Chondrocyte (in vitro differentiated cells): ENCODE measurements around the gene ADD3. TPM values are rescaled to one million over a fixed set of nuclear protein-coding genes. Genes with fewer than 3 reads are reported as not detected.
A peak's percentile ranks its signal among the peaks of the same experiment; 100 is the strongest.

Experiments
- DNase-seq: peaks from one replicate; pipeline ENCODE4 v3.0.0; 2021; ENCODE audit warnings: mixed read lengths, low spot score
- H3K27ac Mint-ChIP-seq: one replicate; pipeline ENCODE4 v1.8.0; 2021; ENCODE audit warnings: mild to moderate bottlenecking, moderate library complexity, mixed read lengths; ENCODE audit not compliant: unreplicated experiment
- H3K27me3 Mint-ChIP-seq: 2 replicates; pipeline ENCODE4 v1.8.0; 2021; ENCODE audit warnings: low read depth, mixed read lengths
- H3K36me3 Mint-ChIP-seq: 2 replicates; pipeline ENCODE4 v1.8.0; 2021; ENCODE audit warnings: low read depth, mixed read lengths
- H3K4me1 Mint-ChIP-seq: 2 replicates; pipeline ENCODE4 v1.8.0; 2021; ENCODE audit warnings: low read depth, mild to moderate bottlenecking, mixed read lengths
- H3K4me3 Mint-ChIP-seq: one replicate; pipeline ENCODE4 v1.8.0; 2021; ENCODE audit warnings: mild to moderate bottlenecking, moderate library complexity, mixed read lengths; ENCODE audit not compliant: unreplicated experiment
- H3K9me3 Mint-ChIP-seq: 2 replicates; pipeline ENCODE4 v1.8.0; 2021; ENCODE audit warnings: low read depth, mixed read lengths
- CTCF ChIP-seq: fragments of 200-600 bp; sonication (generic); IDR thresholded peaks from 2 replicates; pipeline ENCODE4 v1.5.0; 2021; ENCODE audit warnings: antibody characterized with exemption, mild to moderate bottlenecking, moderate library complexity
- long read RNA-seq: library from polyadenylated mRNA; stranded (forward); transcript quantifications from one replicate; pipeline ENCODE4 v2.0.0, GENCODE V29; 2021
- total RNA-seq: library from RNA; stranded (reverse); gene quantifications from 3 replicates; pipeline ENCODE4 v1.2.1, GENCODE V29; 2021

The ADD3 gene
- total RNA-seq, result 75.1 to 135 TPM (median 80.8 TPM) in 3 replicates
- long read RNA-seq, full-length matches to known transcripts, result 87 of 108 reads
- long read RNA-seq, partial matches to known transcripts, result 4 of 108 reads
- long read RNA-seq, other reads (novel, unspliced or antisense), result 17 of 108 reads

- DNase-seq, result peak; percentile 99
- H3K36me3 Mint-ChIP-seq, result no peaks in the 10 kb centered on the region
- no peak within 1 kb of the TSS for H3K4me3 Mint-ChIP-seq
- H3K27me3 Mint-ChIP-seq, result no peaks in the 10 kb centered on the region
- no peaks in the 10 kb centered on the region for H3K9me3 Mint-ChIP-seq
- TF ChIP-seq CTCF, result no peak
- peak within 1 kb of the TSS; percentile 88 for H3K27ac Mint-ChIP-seq
- H3K4me1 Mint-ChIP-seq, result peaks cover 50% of the 10 kb centered on the region
Measured at GRCh38 chr10:110007701-110008517, at the start of gene ADD3. Gene ADD3 (plus strand): TSS chr10:110007984. CDS start chr10:110100654, 92,670 bp downstream.

- no peak overlapping the region for H3K4me3 Mint-ChIP-seq
- H3K4me1 Mint-ChIP-seq, result peaks cover 36% of the 10 kb centered on the region
- no peak for TF ChIP-seq CTCF
- no peaks in the 10 kb centered on the region for H3K36me3 Mint-ChIP-seq
- no peak for DNase-seq
- no peaks in the 10 kb centered on the region for H3K27me3 Mint-ChIP-seq
- no peaks in the 10 kb centered on the region for H3K9me3 Mint-ChIP-seq
- no peak overlapping the region for H3K27ac Mint-ChIP-seq
Measured at GRCh38 chr10:109958059-109958458, 49.7 kb upstream of the ADD3 start.

GRCh38 chr10:109959259-109960145 lies 48.3 kb upstream of the ADD3 start:
- Mint-ChIP-seq H3K9me3 (no peaks in the 10 kb centered on the region), H3K27me3 (no peaks in the 10 kb centered on the region), H3K4me1 (peaks cover 48% of the 10 kb centered on the region), H3K27ac (no peak overlapping the region), H3K36me3 (no peaks in the 10 kb centered on the region), H3K4me3 (no peak overlapping the region)
- no peak for DNase-seq
- no peak for TF ChIP-seq CTCF

- Mint-ChIP-seq H3K4me3 (no peak overlapping the region), H3K36me3 (no peaks in the 10 kb centered on the region), H3K4me1 (peaks cover 59% of the 10 kb centered on the region), H3K27me3 (no peaks in the 10 kb centered on the region), H3K9me3 (no peaks in the 10 kb centered on the region), H3K27ac (peak overlapping the region; percentile 8)
- DNase-seq, result no peak
- no peak for TF ChIP-seq CTCF
Measured at GRCh38 chr10:109960682-109961081, 47.1 kb upstream of the ADD3 start.
